RKO (cell line): ENCODE results near the gene ATXN2.
A peak's percentile ranks its signal among the peaks of the same experiment; 100 is the strongest.

Experiments
- DNase-seq: peaks from one replicate; pipeline ENCODE4 v3.0.0-alpha.2; 2016; ENCODE audit warnings: low spot score

Gene ATXN2

GRCh38 chr12:111438481-111438880 lies 160.6 kb downstream of the ATXN2 start:
- DNase-seq = no peak

GRCh38 chr12:111437816-111438454 lies 161.2 kb downstream of the ATXN2 start:
- peak; percentile 77 for DNase-seq

GRCh38 chr12:111436811-111437210 lies 162.3 kb downstream of the ATXN2 start:
- DNase-seq = no peak

- no peak for DNase-seq
These were observed 162.8 kb downstream of the ATXN2 start for GRCh38 chr12:111436266-111436665.

- DNase-seq = no peak
These were observed 163.4 kb downstream of the ATXN2 start for GRCh38 chr12:111435661-111436201.

GRCh38 chr12:111434680-111435338 lies 164.3 kb downstream of the ATXN2 start:
- DNase-seq = no peak

- no peak for DNase-seq
These were observed 165.1 kb downstream of the ATXN2 start for GRCh38 chr12:111434049-111434448.

- DNase-seq = no peak
These were observed 167.3 kb downstream of the ATXN2 start for GRCh38 chr12:111431772-111432171.

- DNase-seq = no peak
These were observed 168.4 kb downstream of the ATXN2 start for GRCh38 chr12:111430433-111431353.

GRCh38 chr12:111429828-111430432 lies 169.2 kb downstream of the ATXN2 start:
- no peak for DNase-seq

- DNase-seq = no peak
These were observed 170.4 kb downstream of the ATXN2 start for GRCh38 chr12:111428728-111429175.

GRCh38 chr12:111428081-111428727 lies 170.9 kb downstream of the ATXN2 start:
- DNase-seq = no peak

- no peak for DNase-seq
These were observed 171.6 kb downstream of the ATXN2 start for GRCh38 chr12:111427417-111428074.

- DNase-seq = peak; percentile 69
These were observed 172.6 kb downstream of the ATXN2 start for GRCh38 chr12:111426344-111427185.

- DNase-seq = no peak
These were observed 173.5 kb downstream of the ATXN2 start for GRCh38 chr12:111425655-111426054.

GRCh38 chr12:111424793-111425251 lies 174.3 kb downstream of the ATXN2 start:
- no peak for DNase-seq

- no peak for DNase-seq
These were observed 174.8 kb downstream of the ATXN2 start for GRCh38 chr12:111424189-111424792.

GRCh38 chr12:111420494-111420893 lies 178.6 kb downstream of the ATXN2 start:
- DNase-seq = no peak

- DNase-seq = no peak
These were observed 179.3 kb downstream of the ATXN2 start for GRCh38 chr12:111419784-111420183.

GRCh38 chr12:111418594-111418880 lies 180.6 kb downstream of the ATXN2 start:
- no peak for DNase-seq
